Fibroblast of skin of right biceps (primary cell): ENCODE measurements around the gene FAM81A.
"Not testable (repeated sequence)": the region's sequence is repeated elsewhere in the genome, so short reads cannot be mapped to it uniquely, and the experiment has no call there.

Experiments used
- DNase-seq: peaks from one replicate; pipeline ENCODE4 v3.0.0-alpha.2; 2013

The FAM81A gene

DNA sequence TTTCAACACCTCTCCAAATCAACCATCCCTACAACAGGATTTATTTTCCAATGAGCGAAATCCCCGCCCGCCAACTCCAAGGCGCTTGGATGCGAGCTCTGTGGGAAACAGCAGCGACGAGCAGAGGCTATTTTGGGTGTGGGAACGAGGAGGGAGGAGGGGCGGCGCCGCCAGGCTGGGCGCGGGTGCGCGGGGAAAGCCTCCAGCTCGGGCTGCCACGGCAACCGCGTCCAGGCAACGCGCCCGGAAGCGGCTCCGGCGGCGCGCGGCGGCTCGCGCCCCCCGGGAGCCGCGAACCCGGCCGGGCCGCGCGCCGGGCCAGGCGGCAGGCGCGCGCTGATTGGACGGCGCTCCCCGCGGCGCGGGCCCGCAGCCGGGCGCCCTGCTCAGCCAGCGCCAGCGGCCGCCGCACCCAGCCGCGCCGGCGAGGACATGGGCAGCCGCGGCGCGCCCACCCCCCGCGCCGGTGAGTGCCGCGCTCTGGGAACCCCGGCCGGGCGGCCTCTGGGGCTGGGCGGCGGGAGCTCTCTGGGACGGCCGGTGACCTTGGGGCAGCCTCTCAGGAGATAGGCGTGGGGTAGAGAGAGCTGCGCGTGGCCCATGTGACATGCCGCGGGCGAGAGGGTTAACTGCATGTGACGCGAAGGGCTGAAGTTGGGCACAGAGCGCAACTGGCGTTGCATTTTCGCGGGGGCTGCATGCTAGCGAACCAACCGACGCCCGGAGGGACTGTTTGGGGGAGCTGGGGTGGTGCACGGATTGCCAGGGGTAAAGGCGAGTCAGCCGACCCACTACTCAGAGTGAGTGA lies at the start of gene FAM81A:
TSS of gene FAM81A (plus strand) at position 370 of the 808 bp plus-strand sequence. CDS start 20,441 bp downstream, outside the sequence.
- peak; percentile 77 for DNase-seq

DNA sequence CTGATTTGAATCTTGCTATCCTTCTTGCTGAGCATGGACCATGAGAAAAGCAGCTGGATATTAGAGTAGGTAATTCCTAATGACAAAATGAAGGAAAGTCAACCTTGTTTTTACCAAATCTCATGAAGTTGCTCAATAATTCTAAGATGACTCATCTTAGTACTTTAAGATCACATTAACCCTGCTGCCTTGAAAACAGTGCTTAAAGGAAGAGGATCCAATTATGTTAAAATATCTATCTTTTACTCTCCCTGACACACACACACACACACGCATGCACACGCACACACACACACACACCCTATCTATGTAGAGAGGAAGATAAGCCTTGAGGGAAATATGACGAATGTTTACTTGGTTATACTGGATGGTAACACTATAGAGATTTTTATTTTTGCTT lies 49.3 kb upstream of the FAM81A start:
- DNase-seq = peak; percentile 45

DNA sequence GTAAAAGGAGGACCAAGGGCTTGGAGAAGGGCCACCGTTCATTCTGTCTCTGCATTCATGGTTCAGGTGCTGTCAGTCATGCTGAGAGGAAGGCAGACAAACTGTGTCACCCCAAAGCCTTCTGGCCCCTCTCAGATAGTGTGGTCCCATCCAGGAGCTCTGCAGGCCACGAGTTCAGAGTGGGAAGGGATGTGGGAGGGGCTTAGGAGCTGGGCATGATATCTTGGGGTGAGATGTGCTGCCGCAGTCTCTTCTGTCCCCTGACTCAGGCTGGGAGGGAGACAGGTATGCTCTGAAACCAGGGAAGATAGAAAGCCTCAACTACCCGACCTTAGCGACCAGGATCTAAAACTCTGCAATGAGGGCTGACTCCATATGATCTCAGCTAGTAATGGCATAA lies 45.7 kb upstream of the FAM81A start:
- no peak for DNase-seq

GRCh38 chr15:59394166-59394661 lies 43.8 kb upstream of the FAM81A start:
- no peak for DNase-seq

DNA sequence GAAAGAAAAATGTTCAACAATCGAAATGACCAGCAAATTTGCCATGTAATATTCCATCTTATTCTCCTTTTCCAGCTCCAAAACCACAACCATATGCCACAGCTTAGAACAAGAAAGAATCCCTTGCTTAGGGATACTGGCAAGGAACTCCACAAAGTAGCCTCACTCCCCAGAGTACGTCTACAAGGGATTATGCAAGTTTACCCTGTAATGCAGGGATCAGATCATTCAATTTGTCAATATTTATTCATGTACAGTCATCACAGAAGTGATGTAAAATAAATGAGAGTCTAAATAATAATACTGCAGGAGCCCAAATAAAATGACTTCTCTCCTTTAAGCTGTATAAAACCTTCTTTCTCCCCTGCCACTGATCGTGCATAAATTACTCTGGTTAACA lies 41.8 kb upstream of the FAM81A start:
- DNase-seq = no peak

- DNase-seq = no peak
Observed at GRCh38 chr15:59396679-59397078, 41.3 kb upstream of the FAM81A start.

DNA sequence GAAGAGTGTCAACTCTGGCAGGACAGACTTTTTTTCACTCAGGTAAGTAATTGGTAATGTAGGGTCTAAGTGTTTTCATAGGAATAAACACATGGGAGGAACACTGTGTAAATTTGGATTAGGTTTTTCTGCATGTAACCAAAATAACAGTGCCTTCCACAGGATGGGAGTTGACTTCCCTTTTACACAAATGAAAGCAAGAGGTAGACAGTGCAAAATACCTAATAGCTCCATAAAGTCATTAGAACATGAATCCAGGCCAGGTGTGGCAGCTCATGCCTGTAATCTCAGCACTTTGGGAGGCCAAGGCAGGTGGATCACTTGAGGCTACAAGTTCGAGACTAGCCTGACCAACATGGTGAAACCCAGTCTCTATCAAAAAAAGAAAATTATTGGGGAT lies 39.8 kb upstream of the FAM81A start:
- no peak for DNase-seq

- DNase-seq = no peak
Observed at GRCh38 chr15:59399465-59400102, 38.4 kb upstream of the FAM81A start.

DNA sequence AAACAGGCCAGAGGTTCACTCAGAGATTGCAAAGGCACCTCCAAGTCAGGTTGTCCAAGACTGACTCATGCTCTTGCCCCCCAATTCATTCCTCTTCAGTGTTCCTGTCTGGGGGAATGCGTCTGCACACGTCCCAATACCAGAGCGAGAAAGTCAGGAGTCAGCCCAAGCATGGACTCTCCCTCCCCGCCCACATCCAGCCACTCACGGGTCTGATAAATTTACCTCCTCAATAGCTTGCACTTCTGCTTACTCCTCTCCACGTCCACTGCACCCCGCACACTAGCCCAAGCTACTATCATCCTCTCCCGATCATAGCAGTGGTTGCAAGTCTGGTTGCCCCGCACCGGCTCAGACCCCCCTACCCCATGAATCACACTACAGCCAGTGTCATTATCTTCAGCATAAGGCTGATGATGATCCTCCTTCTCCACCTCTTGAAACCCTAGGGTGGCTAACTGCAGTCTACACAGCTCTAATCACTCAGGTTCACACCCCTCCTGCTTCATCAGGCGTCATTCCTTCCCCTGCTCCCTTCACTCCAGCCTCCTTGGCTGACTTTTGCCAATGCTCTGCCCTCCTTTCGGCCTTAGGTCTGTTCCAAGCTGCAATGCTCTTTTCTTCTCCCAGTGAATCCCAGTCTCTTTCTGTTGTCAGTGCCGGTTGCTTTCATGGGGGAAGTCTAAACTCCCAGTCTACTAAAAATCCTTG lies 37.7 kb upstream of the FAM81A start:
- no peak for DNase-seq

- not testable (repeated sequence) for DNase-seq
Observed at GRCh38 chr15:59401051-59401823, 36.7 kb upstream of the FAM81A start.

DNA sequence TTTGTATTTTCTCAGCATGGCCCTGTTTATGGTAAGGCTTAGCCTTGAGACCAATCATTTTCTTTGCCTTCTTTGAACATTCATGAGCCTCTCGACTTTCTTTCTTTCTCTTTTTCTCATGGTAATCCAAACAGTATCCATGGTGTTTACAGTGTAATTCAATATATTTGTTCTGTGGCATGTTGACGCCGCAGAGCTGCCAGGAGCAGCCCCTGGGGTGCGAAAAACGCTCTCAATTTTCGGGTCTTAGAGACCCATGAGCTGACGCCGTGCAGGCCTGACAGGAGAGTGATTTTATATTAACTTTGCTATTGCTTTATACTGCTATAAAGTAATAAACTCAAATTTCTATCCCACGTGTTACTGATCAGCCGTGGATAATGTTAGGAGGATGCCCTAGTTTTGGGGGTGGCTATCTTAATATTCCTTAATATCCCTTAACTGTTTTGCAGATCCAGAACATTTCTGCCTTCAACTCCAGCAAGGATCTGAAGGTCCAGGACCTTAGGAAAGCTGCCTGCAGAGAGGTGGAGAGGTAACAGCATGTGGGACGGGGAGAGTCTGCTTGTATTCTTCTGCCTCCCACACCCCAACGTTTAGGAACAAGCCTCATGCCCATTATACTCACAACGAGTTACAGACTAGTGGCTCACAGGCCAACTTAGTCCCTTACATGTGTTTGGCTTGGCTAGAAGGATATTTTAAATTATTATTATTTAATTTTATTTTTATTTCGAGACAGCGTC lies 36.0 kb upstream of the FAM81A start:
- DNase-seq = no peak

- DNase-seq = no peak
Observed at GRCh38 chr15:59405079-59405478, 32.9 kb upstream of the FAM81A start.

DNA sequence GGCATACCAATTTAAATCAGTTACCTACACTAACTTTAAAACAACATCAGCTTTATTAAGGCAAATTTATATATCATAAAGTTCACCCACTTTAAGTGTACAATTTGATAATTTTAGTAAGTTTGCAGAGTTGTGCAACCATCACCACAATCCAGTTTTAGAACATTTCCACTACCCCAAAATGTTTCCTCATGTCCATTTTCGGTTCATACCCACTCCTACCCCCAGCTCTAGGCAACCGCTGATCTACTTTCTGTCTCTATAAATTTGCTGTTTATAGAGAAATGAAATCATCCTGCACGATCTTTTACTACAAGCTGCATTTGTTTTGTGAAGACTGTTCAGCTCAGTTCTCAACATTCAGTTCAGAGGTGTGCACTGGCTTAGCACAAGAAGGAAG lies 31.5 kb upstream of the FAM81A start:
- DNase-seq = no peak

GRCh38 chr15:59407946-59408345 lies 30.0 kb upstream of the FAM81A start:
- no peak for DNase-seq

- DNase-seq = no peak
Observed at GRCh38 chr15:59410391-59410896, 27.5 kb upstream of the FAM81A start.

DNA sequence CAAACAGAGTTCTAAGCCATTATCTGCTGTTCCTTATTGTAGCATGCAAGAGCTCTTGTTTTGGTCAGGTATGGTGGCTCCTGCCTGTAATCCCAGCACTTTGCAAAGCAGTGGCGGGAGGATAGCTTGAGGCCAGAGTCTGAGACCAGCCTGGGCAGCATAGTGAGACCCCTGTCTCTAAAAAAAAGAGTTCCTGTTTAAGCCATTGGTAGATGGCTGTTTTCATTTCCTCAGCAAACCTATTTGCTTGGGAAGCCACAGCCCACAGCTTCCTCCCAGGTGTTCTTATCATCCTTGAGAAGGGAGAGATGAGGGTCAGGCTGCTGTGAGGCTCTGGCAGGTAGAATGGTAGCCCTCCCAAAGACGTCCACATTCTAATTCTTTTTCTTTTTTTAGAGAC lies 24.4 kb upstream of the FAM81A start:
- no peak for DNase-seq

DNA sequence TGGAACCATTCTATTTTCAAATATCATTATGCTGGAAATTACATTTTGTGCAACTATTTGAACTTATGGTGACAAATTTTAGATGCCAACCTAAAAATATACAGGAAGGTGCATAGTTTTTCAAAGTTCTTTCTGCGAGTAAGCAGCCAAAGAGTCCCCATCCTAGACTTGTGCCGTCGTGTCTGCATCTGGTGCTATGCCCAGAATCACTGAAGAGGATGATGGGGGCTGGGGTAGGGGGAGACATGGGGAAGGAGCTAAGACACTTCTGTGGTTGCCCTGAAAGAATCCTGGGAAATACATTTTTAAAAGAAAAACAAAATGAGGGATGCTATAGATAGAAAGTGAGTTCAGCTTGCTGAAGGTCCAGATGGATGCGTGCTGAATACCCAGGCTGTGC lies 21.2 kb upstream of the FAM81A start:
- no peak for DNase-seq

DNA sequence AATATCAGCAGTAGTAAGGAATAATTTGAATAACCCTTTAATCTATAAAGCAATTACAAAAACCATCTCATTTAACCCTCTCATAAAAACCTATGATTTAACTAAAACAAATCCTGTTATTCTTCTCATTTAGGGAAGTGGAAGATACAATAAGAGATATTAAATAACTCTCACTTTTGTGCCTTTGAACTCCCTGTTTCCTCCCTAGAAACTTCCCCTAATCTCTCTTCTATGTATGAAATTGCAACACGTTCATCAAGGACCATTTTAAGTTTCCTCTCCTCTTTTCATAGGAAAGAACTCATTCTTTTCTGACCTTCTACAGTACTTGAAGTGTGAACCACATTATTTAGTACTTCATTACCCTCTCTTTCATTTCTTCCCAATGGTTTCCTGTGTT lies 18.8 kb upstream of the FAM81A start:
- DNase-seq = no peak

DNA sequence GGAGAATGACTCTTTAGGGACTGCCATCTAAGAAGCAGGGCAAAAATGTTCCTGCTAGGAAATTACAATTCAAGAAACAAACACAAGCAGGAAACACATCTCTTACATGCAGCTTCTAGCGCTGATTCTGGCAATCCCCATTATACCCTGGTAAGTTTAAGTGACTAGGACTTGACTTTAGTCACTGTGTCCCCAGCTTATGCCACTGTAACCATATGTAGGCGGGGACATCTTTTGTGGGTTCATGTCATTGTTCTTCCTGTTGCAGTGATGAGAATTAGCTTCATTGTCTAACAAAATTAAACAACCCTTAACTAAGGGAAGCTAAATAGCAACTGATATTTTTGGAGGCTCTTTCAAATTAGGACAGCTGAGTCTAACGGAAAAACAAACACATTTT lies 17.9 kb upstream of the FAM81A start:
- no peak for DNase-seq

- peak; percentile 30 for DNase-seq
Observed at GRCh38 chr15:59420986-59421618, 16.9 kb upstream of the FAM81A start.

GRCh38 chr15:59424616-59425015 lies 13.4 kb upstream of the FAM81A start:
- no peak for DNase-seq
